HepG2 (cell line): ENCODE results near the gene AFG1L. TPM values are rescaled to one million over a fixed set of nuclear protein-coding genes. Genes with fewer than 3 reads are reported as not detected.

Experiments used
- ADNP ChIP-seq: sonication (generic); formaldehyde crosslinking; IDR thresholded peaks from 2 replicates; pipeline ENCODE4 v1.4.0; 2020; ENCODE audit warnings: missing genetic modification reagents
- CEBPB ChIP-seq: IDR thresholded peaks from 2 replicates; pipeline ENCODE4 v1.6.1; 2011; ENCODE audit warnings: low read depth, low read length, improper control_type of control experiment, borderline replicate concordance
- FOXP1 ChIP-seq, 2 experiments: fragments of 450-650 bp in 1 of 2; IDR thresholded peaks; 2 replicates each; pipeline ENCODE4 v1.6.1; 2017 to 2018; ENCODE audit warnings: antibody characterized with exemption in 1 of 2
- HMG20B ChIP-seq: conservative IDR thresholded peaks from 2 replicates; pipeline ENCODE4 v1.6.1; 2016; ENCODE audit warnings: missing genetic modification reagents, missing compliant biosample characterization
- JUND ChIP-seq: sonication (generic); formaldehyde crosslinking; IDR thresholded peaks from 2 replicates; pipeline ENCODE4 v1.8.0; 2022; ENCODE audit warnings: mild to moderate bottlenecking, missing genetic modification reagents
- KDM4B ChIP-seq: sonication (generic); formaldehyde crosslinking; IDR thresholded peaks from 2 replicates; pipeline ENCODE4 v1.4.0; 2020; ENCODE audit warnings: missing genetic modification reagents
- KLF12 ChIP-seq: sonication (generic); formaldehyde crosslinking; IDR thresholded peaks from 2 replicates; pipeline ENCODE4 v1.4.0; 2020; ENCODE audit warnings: missing genetic modification reagents, borderline replicate concordance
- MTA1 ChIP-seq: sonication (generic); formaldehyde crosslinking; IDR thresholded peaks from 2 replicates; pipeline ENCODE4 v1.4.0; 2020; ENCODE audit warnings: missing genetic modification reagents, mild to moderate bottlenecking, borderline replicate concordance
- PITX1 ChIP-seq: sonication (generic); formaldehyde crosslinking; IDR thresholded peaks from 2 replicates; pipeline ENCODE4 v1.5.1; 2020; ENCODE audit warnings: mild to moderate bottlenecking, missing genetic modification reagents
- WIZ ChIP-seq: sonication (generic); formaldehyde crosslinking; IDR thresholded peaks from 2 replicates; pipeline ENCODE4 v1.5.1; 2020; ENCODE audit warnings: mild to moderate bottlenecking, missing genetic modification reagents
- YEATS2 ChIP-seq: sonication (generic); formaldehyde crosslinking; IDR thresholded peaks from 2 replicates; pipeline ENCODE4 v1.4.0; 2020; ENCODE audit warnings: missing genetic modification reagents, borderline replicate concordance
- YY1 ChIP-seq: IDR thresholded peaks from 2 replicates; pipeline ENCODE4 v1.6.1; 2011; ENCODE audit warnings: low read length, low read depth, moderate library complexity, mild to moderate bottlenecking; ENCODE audit not compliant: insufficient read depth, insufficient replicate concordance
- ZBTB38 ChIP-seq: sonication (generic); formaldehyde crosslinking; IDR thresholded peaks from 2 replicates; pipeline ENCODE4 v1.5.1; 2020; ENCODE audit warnings: mild to moderate bottlenecking, missing genetic modification reagents
- ZNF335 ChIP-seq: sonication (generic); formaldehyde crosslinking; IDR thresholded peaks from 2 replicates; pipeline ENCODE4 v1.4.0; 2020; ENCODE audit warnings: missing genetic modification reagents
- ZNF350 ChIP-seq: sonication (generic); formaldehyde crosslinking; IDR thresholded peaks from 2 replicates; pipeline ENCODE4 v1.4.0; 2020; ENCODE audit warnings: mild to moderate bottlenecking, low read depth, missing genetic modification reagents, borderline replicate concordance
- ZNF431 ChIP-seq: sonication (generic); formaldehyde crosslinking; IDR thresholded peaks from 2 replicates; pipeline ENCODE4 v1.9.0; 2022; ENCODE audit warnings: missing genetic modification reagents, low read depth, mild to moderate bottlenecking, borderline replicate concordance
- ZNF552 ChIP-seq: sonication (generic); formaldehyde crosslinking; IDR thresholded peaks from 2 replicates; pipeline ENCODE4 v1.9.0; 2022; ENCODE audit warnings: missing genetic modification reagents, mild to moderate bottlenecking, borderline replicate concordance
- ZNF891 ChIP-seq: sonication (generic); formaldehyde crosslinking; IDR thresholded peaks from 2 replicates; pipeline ENCODE4 v1.5.0; 2020; ENCODE audit warnings: mild to moderate bottlenecking, missing genetic modification reagents
- polyA plus RNA-seq, 8 experiments: library from polyadenylated mRNA; depleted of rRNA in 3 of 8; stranded (reverse) in 7 of 8; unstranded in 1 of 8; fragments of >200 nt; fragmentation: Illumina TruSeq in 4 of 8; extraction: Trizol in 4 of 8; gene quantifications; 2 replicates each; pipeline versions ENCODE4 v1.2.1 to v1.2.3, GENCODE V29; 2011 to 2016; ENCODE audit warnings: low read depth in 4 of 8, missing spikeins in 1 of 8, mixed read lengths in 1 of 8; ENCODE audit not compliant: insufficient read depth in 1 of 8
- total RNA-seq, 5 experiments: library from RNA; depleted of rRNA; stranded (reverse); fragments of >200 nt; fragmentation: Illumina TruSeq; extraction: Trizol; gene quantifications; 2 replicates each; pipeline ENCODE4 v1.2.3, GENCODE V29; 2016; ENCODE audit warnings: low read depth in 1 of 5
- TF ChIP-seq, protein P1 (sequence below): sonication (generic); formaldehyde crosslinking; IDR thresholded peaks from 2 replicates; pipeline ENCODE4 v1.8.1; 2023; ENCODE audit warnings: mild to moderate bottlenecking, inconsistent platforms, moderate library complexity, missing genetic modification reagents, borderline replicate concordance
- TF ChIP-seq, protein P2 (sequence below): sonication (generic); formaldehyde crosslinking; IDR thresholded peaks from 2 replicates; pipeline ENCODE4 v1.5.0; 2020; ENCODE audit warnings: missing genetic modification reagents
- TF ChIP-seq, protein P3 (sequence below): sonication (generic); formaldehyde crosslinking; IDR thresholded peaks from 2 replicates; pipeline ENCODE4 v1.8.0; 2022; ENCODE audit warnings: missing genetic modification reagents, mild to moderate bottlenecking, borderline replicate concordance
- TF ChIP-seq, protein P4 (sequence below): sonication (generic); formaldehyde crosslinking; IDR thresholded peaks from 2 replicates; pipeline ENCODE4 v1.4.0; 2020; ENCODE audit warnings: low read depth, mild to moderate bottlenecking, missing genetic modification reagents
- TF ChIP-seq, protein P5 (sequence below): sonication (generic); formaldehyde crosslinking; IDR thresholded peaks from 2 replicates; pipeline ENCODE4 v1.9.0; 2021; ENCODE audit warnings: missing genetic modification reagents, mild to moderate bottlenecking, borderline replicate concordance

The AFG1L gene
- total and polyA plus RNA-seq, 2 of the 13 experiments (the other 11 are each of a cell fraction or from before 2014, with no cell fraction given): 3.1 to 14.0 TPM

DNA sequence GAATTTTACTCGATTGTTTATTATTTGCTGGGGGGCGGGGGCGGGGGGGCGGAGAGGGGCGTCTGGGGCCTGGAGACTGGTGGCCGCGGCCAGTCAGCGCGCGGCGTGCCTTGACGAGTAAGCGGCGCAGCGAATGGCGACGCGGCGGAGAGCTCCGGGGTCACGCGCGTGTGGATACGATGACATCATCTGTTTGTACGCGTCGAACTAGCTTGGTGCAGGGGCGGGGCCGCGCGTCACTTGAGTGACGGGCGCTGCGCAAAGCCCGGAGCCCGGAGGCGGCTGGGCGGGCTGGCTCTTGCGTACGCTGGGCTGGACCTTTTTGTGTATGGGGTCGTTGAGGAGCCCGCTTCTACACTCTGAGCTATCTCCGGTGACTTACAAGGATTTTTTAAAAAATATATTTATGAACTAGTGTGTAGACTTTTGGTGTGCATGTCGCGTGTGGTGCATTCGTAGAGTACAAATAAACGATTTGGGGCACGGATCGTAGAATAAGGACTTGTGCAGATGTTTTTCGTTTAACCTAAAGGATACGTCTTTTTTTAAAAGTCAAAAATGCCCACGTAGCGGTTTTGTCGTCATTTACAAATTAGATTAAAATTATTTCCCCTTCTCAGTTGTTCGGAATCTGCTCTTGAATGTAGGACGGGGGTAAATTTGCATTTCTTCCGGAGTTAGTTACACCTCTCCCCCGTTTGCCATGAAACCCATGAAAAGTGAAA is 263.7 kb downstream of the AFG1L start (continued):
- TF ChIP-seq, protein P1, sequence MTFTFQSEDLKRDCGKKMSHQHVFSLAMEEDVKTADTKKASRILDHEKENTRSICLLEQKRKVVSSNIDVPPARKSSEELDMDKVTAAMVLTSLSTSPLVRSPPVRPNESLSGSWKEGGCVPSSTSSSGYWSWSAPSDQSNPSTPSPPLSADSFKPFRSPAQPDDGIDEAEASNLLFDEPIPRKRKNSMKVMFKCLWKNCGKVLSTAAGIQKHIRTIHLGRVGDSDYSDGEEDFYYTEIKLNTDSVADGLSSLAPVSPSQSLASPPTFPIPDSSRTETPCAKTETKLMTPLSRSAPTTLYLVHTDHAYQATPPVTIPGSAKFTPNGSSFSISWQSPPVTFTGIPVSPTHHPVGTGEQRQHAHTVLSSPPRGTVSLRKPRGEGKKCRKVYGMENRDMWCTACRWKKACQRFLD (CRISPR knock-in tag): no peak
- peak; percentile 64; the same call in 1 of the 2 replicates for TF ChIP-seq YEATS2
- no peak for TF ChIP-seq PITX1
- no peak for TF ChIP-seq WIZ
- TF ChIP-seq, protein P2, sequence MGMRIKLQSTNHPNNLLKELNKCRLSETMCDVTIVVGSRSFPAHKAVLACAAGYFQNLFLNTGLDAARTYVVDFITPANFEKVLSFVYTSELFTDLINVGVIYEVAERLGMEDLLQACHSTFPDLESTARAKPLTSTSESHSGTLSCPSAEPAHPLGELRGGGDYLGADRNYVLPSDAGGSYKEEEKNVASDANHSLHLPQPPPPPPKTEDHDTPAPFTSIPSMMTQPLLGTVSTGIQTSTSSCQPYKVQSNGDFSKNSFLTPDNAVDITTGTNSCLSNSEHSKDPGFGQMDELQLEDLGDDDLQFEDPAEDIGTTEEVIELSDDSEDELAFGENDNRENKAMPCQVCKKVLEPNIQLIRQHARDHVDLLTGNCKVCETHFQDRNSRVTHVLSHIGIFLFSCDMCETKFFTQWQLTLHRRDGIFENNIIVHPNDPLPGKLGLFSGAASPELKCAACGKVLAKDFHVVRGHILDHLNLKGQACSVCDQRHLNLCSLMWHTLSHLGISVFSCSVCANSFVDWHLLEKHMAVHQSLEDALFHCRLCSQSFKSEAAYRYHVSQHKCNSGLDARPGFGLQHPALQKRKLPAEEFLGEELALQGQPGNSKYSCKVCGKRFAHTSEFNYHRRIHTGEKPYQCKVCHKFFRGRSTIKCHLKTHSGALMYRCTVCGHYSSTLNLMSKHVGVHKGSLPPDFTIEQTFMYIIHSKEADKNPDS: no peak
- peak; percentile 49; the same call in 1 of the 2 replicates for TF ChIP-seq HMG20B (CRISPR knock-in tag)
- no peak for TF ChIP-seq ZNF335 (CRISPR knock-in tag)
- TF ChIP-seq KLF12 (CRISPR knock-in tag): peak; percentile 93
- TF ChIP-seq CEBPB: peak; percentile 14; the same call in 1 of the 2 replicates
- TF ChIP-seq, protein P3, sequence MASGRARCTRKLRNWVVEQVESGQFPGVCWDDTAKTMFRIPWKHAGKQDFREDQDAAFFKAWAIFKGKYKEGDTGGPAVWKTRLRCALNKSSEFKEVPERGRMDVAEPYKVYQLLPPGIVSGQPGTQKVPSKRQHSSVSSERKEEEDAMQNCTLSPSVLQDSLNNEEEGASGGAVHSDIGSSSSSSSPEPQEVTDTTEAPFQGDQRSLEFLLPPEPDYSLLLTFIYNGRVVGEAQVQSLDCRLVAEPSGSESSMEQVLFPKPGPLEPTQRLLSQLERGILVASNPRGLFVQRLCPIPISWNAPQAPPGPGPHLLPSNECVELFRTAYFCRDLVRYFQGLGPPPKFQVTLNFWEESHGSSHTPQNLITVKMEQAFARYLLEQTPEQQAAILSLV (CRISPR knock-in tag): peak; percentile 55; the same call in 1 of the 2 replicates
- TF ChIP-seq, protein P4, sequence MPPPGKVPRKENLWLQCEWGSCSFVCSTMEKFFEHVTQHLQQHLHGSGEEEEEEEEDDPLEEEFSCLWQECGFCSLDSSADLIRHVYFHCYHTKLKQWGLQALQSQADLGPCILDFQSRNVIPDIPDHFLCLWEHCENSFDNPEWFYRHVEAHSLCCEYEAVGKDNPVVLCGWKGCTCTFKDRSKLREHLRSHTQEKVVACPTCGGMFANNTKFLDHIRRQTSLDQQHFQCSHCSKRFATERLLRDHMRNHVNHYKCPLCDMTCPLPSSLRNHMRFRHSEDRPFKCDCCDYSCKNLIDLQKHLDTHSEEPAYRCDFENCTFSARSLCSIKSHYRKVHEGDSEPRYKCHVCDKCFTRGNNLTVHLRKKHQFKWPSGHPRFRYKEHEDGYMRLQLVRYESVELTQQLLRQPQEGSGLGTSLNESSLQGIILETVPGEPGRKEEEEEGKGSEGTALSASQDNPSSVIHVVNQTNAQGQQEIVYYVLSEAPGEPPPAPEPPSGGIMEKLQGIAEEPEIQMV: no peak; the same call in 1 of the 2 replicates
- TF ChIP-seq ZNF431 (CRISPR knock-in tag): no peak
- TF ChIP-seq ZBTB38: no peak
- no peak for TF ChIP-seq MTA1
- TF ChIP-seq YY1: peak; percentile 83
- no peak for TF ChIP-seq KDM4B
- TF ChIP-seq ADNP (CRISPR knock-in tag): no peak
- no peak; the same call in 1 of the 2 replicates for TF ChIP-seq ZNF350 (CRISPR knock-in tag)
- TF ChIP-seq FOXP1 (IDR thresholded peaks at IDR 0.05): no peak
- peak; percentile 72 for TF ChIP-seq FOXP1 (CRISPR knock-in tag; IDR thresholded peaks at IDR 0.05)
- TF ChIP-seq ZNF552 (CRISPR knock-in tag): no peak
- no peak for TF ChIP-seq ZNF891 (CRISPR knock-in tag)
- peak; percentile 96 for TF ChIP-seq JUND (CRISPR knock-in tag)
- TF ChIP-seq, protein P5, sequence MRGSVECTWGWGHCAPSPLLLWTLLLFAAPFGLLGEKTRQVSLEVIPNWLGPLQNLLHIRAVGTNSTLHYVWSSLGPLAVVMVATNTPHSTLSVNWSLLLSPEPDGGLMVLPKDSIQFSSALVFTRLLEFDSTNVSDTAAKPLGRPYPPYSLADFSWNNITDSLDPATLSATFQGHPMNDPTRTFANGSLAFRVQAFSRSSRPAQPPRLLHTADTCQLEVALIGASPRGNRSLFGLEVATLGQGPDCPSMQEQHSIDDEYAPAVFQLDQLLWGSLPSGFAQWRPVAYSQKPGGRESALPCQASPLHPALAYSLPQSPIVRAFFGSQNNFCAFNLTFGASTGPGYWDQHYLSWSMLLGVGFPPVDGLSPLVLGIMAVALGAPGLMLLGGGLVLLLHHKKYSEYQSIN (CRISPR knock-in tag): no peak
